OCI-LY3 (cell line): ENCODE data around the gene CACNA1C.

ENCODE experiments used
- EZH2phosphoT487 ChIP-seq: fragments of 200-600 bp; shearing (Covaris generic); IDR thresholded peaks from 2 replicates; pipeline ENCODE4 v1.6.1; 2018; ENCODE audit warnings: antibody characterized with exemption, mixed run types, low read depth
- TF ChIP-seq, protein P1 (sequence below): fragments of 200-600, 300-600 bp; sonication (generic); IDR thresholded peaks from 2 replicates; pipeline ENCODE4 v1.5.1; 2014; ENCODE audit warnings: antibody characterized with exemption, low read length, low read depth

DNA sequence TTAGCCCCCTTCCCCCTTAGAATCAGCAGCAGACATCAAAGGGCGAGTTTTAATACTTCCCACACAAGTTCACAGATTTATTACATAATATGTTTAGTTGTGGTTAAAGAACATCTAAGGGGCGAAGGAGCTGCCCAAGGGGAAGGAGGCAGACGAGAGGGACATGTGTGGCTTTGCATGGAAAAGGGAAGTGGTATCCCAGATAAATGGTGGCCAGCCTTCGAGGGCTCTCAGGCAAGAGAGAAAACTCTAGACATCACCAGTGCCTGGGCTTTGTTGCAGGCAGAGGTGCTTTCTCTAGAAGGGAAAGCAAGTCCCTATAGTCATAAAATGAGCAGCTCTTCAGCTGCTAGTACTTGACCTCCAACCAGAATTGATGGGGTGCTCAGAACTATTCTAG is 121.2 kb downstream of the CACNA1C start:
- TF ChIP-seq, protein P1, sequence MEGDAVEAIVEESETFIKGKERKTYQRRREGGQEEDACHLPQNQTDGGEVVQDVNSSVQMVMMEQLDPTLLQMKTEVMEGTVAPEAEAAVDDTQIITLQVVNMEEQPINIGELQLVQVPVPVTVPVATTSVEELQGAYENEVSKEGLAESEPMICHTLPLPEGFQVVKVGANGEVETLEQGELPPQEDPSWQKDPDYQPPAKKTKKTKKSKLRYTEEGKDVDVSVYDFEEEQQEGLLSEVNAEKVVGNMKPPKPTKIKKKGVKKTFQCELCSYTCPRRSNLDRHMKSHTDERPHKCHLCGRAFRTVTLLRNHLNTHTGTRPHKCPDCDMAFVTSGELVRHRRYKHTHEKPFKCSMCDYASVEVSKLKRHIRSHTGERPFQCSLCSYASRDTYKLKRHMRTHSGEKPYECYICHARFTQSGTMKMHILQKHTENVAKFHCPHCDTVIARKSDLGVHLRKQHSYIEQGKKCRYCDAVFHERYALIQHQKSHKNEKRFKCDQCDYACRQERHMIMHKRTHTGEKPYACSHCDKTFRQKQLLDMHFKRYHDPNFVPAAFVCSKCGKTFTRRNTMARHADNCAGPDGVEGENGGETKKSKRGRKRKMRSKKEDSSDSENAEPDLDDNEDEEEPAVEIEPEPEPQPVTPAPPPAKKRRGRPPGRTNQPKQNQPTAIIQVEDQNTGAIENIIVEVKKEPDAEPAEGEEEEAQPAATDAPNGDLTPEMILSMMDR, result no peak
- TF ChIP-seq EZH2phosphoT487, result no peak
